K562 treated with DMSO at 1 percent for 12 hours (cell line): ENCODE data around the gene KCTD21. TPM values are rescaled to one million over a fixed set of nuclear protein-coding genes. Genes with fewer than 3 reads are reported as not detected.

Experiments
- total RNA-seq: library from RNA; unstranded; fragments of 300-600 nt; gene quantifications from 2 replicates; pipeline ENCODE4 v1.2.3, GENCODE V29; 2022; ENCODE audit not compliant: insufficient read depth

KCTD21 gene
- total RNA-seq = 3.7 and 7.4 TPM in 2 replicates

DNA sequence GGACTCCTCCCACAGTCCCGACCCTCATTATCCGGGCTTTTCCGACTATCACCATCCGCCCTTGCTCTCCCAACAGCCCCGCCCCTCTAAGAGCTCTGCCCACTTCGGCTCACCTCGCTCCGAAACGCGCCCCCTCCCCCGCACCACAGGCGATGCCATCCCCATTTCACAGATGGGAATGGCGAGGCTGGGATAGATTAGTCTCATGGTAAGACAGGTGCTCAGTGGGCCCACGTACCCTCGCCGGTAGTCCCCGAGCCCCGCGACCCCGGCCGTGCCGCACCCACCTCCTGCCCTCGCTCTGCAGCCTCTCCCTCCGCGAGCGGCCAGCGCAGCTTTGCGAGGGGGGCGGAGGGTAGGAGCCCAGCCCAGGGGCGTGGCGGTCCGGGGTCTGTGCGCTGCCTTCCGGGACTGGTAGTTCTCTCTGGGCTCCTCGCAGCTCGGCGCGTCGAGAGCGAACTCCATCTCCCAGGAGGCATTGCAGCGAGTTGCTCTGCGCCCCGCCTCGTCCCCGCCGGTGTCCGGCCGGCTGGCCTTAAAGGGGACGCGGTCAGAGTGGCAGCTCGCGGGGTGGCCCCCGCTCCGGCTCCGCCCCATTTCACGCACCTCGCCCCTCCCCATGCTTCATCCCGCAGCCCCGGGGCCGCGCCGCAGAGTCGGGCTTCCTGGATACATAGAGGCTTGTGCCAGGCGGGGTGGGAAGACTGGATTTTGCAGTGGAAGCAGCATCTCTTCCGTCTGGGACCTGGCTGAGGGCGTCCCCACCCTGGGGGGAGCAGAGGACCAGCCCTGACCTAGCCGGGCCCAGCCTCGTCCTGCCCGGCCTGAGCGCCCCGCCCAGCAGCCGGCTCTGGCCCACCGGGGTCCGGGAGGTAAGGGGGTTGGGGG, at the start of gene KCTD21, which contains the start of gene USP35:
TSS of gene KCTD21 (minus strand) at position 341 of the 888 bp plus-strand sequence. CDS start 14,072 bp downstream, outside the sequence.
TSS of gene USP35 (plus strand) at position 634 of the 888 bp plus-strand sequence. CDS start 7,327 bp downstream, outside the sequence.

DNA sequence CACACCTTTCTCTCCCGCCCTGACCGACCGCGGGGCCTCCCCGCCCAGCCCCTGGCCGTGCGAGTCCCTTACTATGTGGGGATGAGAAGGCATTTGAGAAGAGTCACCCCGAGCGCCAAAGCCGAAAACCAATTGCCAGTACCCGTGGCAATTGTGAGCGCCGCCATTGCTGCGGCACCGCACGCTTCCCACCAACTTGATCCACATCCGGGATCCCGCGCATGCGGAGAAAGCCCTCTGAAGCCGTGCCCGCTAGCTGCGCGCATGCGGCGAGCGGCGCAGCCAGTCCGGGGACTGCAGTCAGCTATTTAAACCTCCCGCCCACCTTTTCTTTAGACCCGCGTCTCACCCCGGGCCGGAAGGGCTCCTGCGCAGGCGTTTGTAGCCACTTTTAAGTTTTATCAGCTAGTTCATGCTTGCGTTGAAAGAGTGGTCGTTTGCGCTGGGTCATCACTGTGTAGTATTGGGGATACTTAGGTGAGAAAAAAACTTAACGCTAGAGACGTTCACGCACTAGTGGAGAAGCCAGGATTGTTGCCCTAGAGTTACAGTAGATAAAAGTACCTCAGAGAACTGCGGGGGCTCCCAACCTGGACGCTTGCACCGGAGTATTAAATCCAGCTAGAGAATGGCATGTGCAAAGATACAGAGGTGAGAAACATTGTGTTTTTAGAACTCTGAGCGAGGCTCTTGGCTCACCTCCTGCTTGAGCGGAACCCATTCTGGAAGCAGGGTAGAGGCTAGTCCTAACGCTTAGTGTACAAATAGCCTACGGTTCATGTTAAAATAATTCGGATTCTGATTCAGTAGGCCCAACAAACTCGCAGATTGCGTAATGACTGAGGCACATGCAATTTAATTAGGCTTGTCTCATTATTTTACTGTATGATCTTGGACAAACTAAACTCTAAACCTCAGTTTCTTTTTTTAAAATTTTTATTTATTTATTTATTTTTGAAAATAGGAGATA, 48.7 kb downstream of the KCTD21 start, which contains the start of gene ALG8:
TSS of gene ALG8 (minus strand) at position 205 of the 970 bp plus-strand sequence. CDS start at position 167, 38 bp downstream.

Other genes starting within 250 kb of the KCTD21 start
- 22.2 and 46.1 TPM in 2 replicates for gene INTS4, start 194.0 kb downstream of the KCTD21 start, total RNA-seq
- gene KCTD14, start 165.3 kb downstream of the KCTD21 start, total RNA-seq = not detected in 2 replicates
- 1.7 and 1.8 TPM in 2 replicates for gene THRSP, start 124.8 kb downstream of the KCTD21 start, total RNA-seq
- gene NDUFC2, start 108.8 kb downstream of the KCTD21 start, total RNA-seq = 515 and 694 TPM in 2 replicates
- 17.6 and 37.0 TPM in 2 replicates for gene ALG8, start 49.0 kb downstream of the KCTD21 start, total RNA-seq
- 5.1 and 8.5 TPM in 2 replicates for gene USP35, start 293 bp upstream of the KCTD21 start, total RNA-seq
- 9.8 and 37.1 TPM in 2 replicates for gene GAB2, start 229.2 kb upstream of the KCTD21 start, total RNA-seq